Panc1 (cell line): ENCODE measurements around the gene PKNOX2. TPM values are rescaled to one million over a fixed set of nuclear protein-coding genes. Genes with fewer than 3 reads are reported as not detected.

Experiments used
- ATAC-seq: fragments of 200-7000 bp; cut with Tn5 transposase; 2 replicates; pipeline ENCODE4 v1.9.1; 2020; ENCODE audit warnings: mild to moderate bottlenecking, moderate library complexity
- BruUV-seq: library from RNA; stranded (reverse); fragments of 400-500 nt; replicated peaks from 2 replicates; lab custom pipeline; 2021; lab: Mats Ljungman, UMichigan
- CTCF ChIA-PET: fragments of 300-600 bp; sonication (Branson Sonifier 250); formaldehyde crosslinking; loops from one replicate; lab custom pipeline; 2022; ENCODE audit warnings: antibody characterized with exemption; lab: Charles Lee
- POLR2A ChIA-PET: fragments of 300-600 bp; sonication (Branson Sonifier 250); formaldehyde crosslinking; loops from one replicate; lab custom pipeline; 2022; ENCODE audit warnings: antibody characterized with exemption; lab: Charles Lee
- DNase-seq: peaks from one replicate; pipeline ENCODE4 v3.0.0-alpha.2; 2010; ENCODE audit warnings: low read depth, low spot score
- H3K27ac ChIP-seq: 2 replicates; pipeline ENCODE4 v1.5.1; 2011; ENCODE audit warnings: mild to moderate bottlenecking, low read length, inconsistent platforms
- H3K27me3 ChIP-seq: fragments of 200-500 bp; sonication (Bioruptor generic); 2 replicates; pipeline ENCODE4 v1.6.0; 2014; ENCODE audit warnings: low read length, inconsistent platforms; ENCODE audit not compliant: control insufficient read depth, insufficient read depth
- H3K36me3 ChIP-seq: fragments of 200-500 bp; sonication (Bioruptor generic); 2 replicates; pipeline ENCODE4 v1.5.1; 2014; ENCODE audit warnings: inconsistent platforms, mild to moderate bottlenecking, low read length, moderate library complexity; ENCODE audit not compliant: control insufficient read depth, insufficient read depth
- H3K4me1 ChIP-seq: 2 replicates; pipeline ENCODE4 v1.5.1; 2011; ENCODE audit warnings: inconsistent platforms, mild to moderate bottlenecking, low read length, moderate library complexity; ENCODE audit not compliant: control insufficient read depth, insufficient read depth
- H3K4me3 ChIP-seq, 2 experiments: 2 replicates each; pipeline ENCODE4 v1.5.1; 2011 to 2012; ENCODE audit warnings: low read depth in 2 of 2, low read length in 2 of 2, mild to moderate bottlenecking in 2 of 2, inconsistent platforms in 1 of 2, moderate library complexity in 1 of 2
- H3K9me3 ChIP-seq: fragments of 200-500 bp; sonication (Bioruptor generic); 2 replicates; pipeline ENCODE4 v1.5.1; 2014; ENCODE audit warnings: low read depth, mild to moderate bottlenecking, inconsistent platforms, low read length, moderate library complexity; ENCODE audit not compliant: control insufficient read depth, insufficient read depth
- POLR2AphosphoS5 ChIP-seq: IDR thresholded peaks from 2 replicates; pipeline ENCODE4 v1.6.1; 2012; ENCODE audit warnings: mild to moderate bottlenecking, low read depth, low read length, moderate library complexity
- SIN3A ChIP-seq: IDR thresholded peaks from 2 replicates; pipeline ENCODE4 v1.6.1; 2012; ENCODE audit warnings: low read depth, mild to moderate bottlenecking, low read length, moderate library complexity, borderline replicate concordance; ENCODE audit not compliant: insufficient read depth
- TCF7L2 ChIP-seq: IDR thresholded peaks from 2 replicates; pipeline ENCODE4 v1.6.1; 2011; ENCODE audit warnings: mild to moderate bottlenecking, low read depth, low read length, inconsistent platforms
- in situ Hi-C: cut with HindIII; loops from 2 replicates; pipeline ENCODE4 v1.10.0; 2016; ENCODE audit warnings: low sequenced_read_pairs, low pct_unique_long_range_greater_than_20kb
- intact Hi-C: fragments of 100-400 bp; cut with micrococcal nuclease; formaldehyde crosslinking; loops from one replicate; pipeline ENCODE4 v1.10.0; 2022; ENCODE audit not compliant: unreplicated experiment
- total RNA-seq: library from RNA; stranded (reverse); gene quantifications from one replicate; pipeline ENCODE4 v1.2.1, GENCODE V29; 2021; ENCODE audit not compliant: unreplicated experiment
- TF ChIP-seq, protein P1 (sequence below), 2 experiments: IDR thresholded peaks; 2 replicates each; pipeline ENCODE4 v1.6.1; 2011 to 2012; ENCODE audit warnings: low read depth in 2 of 2, control low read depth in 1 of 2, low read length in 1 of 2, mild to moderate bottlenecking in 1 of 2, moderate library complexity in 1 of 2; ENCODE audit not compliant: insufficient read depth in 1 of 2
- TF ChIP-seq, protein P2 (sequence below): fragments of 450-650 bp; IDR thresholded peaks from 2 replicates; pipeline ENCODE4 v1.5.1; 2017; ENCODE audit warnings: mild to moderate bottlenecking

The PKNOX2 gene
- total RNA-seq, 1 experiment from 2014 or later = not detected

DNA sequence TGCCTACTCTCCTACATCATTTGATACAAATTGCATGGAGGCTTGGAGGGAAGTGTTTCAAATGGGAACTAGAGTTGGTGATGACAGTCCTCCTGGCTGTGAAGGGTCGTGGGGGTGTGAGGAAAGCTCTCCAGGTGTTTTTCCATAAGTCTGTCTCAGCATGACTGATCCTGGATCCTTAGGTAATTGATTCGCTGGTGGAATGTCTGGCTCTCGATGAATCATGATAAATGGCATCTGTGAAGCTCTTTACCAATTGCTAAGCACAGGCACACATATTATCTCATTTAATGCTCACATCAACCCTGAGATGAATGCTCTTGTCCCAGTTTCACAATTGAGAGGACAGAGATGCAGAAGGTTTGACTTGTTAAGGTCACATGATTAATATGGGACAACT is 107.5 kb downstream of the PKNOX2 start:
- Histone ChIP-seq H3K27me3 (peaks cover 28% of the 10 kb centered on the region), H3K4me3 (no peak overlapping the region), H3K36me3 (no peaks in the 10 kb centered on the region), H3K4me1 (no peaks in the 10 kb centered on the region), H3K9me3 (no peaks in the 10 kb centered on the region), H3K27ac (no peak overlapping the region)
- ATAC-seq (no peak), DNase-seq (no peak)
- ChIA-PET CTCF (no interaction called here), POLR2A (no interaction called here)
- in situ Hi-C loops = no loop called here
- intact Hi-C loops = no loop called here
- no TSS peak for BruUV-seq
- TF ChIP-seq, protein P1, sequence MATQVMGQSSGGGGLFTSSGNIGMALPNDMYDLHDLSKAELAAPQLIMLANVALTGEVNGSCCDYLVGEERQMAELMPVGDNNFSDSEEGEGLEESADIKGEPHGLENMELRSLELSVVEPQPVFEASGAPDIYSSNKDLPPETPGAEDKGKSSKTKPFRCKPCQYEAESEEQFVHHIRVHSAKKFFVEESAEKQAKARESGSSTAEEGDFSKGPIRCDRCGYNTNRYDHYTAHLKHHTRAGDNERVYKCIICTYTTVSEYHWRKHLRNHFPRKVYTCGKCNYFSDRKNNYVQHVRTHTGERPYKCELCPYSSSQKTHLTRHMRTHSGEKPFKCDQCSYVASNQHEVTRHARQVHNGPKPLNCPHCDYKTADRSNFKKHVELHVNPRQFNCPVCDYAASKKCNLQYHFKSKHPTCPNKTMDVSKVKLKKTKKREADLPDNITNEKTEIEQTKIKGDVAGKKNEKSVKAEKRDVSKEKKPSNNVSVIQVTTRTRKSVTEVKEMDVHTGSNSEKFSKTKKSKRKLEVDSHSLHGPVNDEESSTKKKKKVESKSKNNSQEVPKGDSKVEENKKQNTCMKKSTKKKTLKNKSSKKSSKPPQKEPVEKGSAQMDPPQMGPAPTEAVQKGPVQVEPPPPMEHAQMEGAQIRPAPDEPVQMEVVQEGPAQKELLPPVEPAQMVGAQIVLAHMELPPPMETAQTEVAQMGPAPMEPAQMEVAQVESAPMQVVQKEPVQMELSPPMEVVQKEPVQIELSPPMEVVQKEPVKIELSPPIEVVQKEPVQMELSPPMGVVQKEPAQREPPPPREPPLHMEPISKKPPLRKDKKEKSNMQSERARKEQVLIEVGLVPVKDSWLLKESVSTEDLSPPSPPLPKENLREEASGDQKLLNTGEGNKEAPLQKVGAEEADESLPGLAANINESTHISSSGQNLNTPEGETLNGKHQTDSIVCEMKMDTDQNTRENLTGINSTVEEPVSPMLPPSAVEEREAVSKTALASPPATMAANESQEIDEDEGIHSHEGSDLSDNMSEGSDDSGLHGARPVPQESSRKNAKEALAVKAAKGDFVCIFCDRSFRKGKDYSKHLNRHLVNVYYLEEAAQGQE (IDR thresholded peaks at IDR 0.05; ENCODE audit: insufficient read depth in 1 of 2, low read depth in 2 of 2, low read length in 1 of 2) = no peak
- TF ChIP-seq SIN3A = no peak
- TF ChIP-seq, protein P2, sequence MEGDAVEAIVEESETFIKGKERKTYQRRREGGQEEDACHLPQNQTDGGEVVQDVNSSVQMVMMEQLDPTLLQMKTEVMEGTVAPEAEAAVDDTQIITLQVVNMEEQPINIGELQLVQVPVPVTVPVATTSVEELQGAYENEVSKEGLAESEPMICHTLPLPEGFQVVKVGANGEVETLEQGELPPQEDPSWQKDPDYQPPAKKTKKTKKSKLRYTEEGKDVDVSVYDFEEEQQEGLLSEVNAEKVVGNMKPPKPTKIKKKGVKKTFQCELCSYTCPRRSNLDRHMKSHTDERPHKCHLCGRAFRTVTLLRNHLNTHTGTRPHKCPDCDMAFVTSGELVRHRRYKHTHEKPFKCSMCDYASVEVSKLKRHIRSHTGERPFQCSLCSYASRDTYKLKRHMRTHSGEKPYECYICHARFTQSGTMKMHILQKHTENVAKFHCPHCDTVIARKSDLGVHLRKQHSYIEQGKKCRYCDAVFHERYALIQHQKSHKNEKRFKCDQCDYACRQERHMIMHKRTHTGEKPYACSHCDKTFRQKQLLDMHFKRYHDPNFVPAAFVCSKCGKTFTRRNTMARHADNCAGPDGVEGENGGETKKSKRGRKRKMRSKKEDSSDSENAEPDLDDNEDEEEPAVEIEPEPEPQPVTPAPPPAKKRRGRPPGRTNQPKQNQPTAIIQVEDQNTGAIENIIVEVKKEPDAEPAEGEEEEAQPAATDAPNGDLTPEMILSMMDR = no peak
- no peak for TF ChIP-seq POLR2AphosphoS5
- no peak for TF ChIP-seq TCF7L2

DNA sequence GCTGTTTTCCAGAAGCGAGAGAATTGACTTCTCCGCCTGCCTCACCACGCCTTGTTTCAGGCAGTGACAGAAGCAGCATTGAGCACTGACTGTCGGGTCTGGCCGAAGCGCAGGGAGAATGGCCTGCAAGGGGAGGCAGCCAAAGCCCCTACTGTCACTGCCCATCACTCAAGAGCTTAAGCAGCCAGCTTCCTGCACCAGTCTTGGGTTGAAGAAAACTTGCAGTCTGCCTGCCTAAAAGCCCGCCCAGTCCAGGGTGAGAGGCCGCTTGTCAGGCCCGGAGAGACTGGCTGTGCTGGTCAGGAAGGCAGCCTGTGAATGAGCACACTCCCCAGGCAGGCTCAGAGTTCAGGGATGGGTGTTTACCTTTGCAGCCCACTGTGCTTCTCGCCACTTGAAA is 108.3 kb downstream of the PKNOX2 start:
- TF ChIP-seq SIN3A (no peak), POLR2AphosphoS5 (no peak), TCF7L2 (no peak)
- ChIA-PET POLR2A (no interaction called here), CTCF (no interaction called here)
- no TSS peak for BruUV-seq
- H3K27me3 ChIP-seq = peaks cover 30% of the 10 kb centered on the region
- no peaks in the 10 kb centered on the region for H3K4me1 ChIP-seq
- DNase-seq = no peak
- 0 out of 2 replicates have a peak, but pooled peaks have one; percentile 56 for ATAC-seq
- intact Hi-C loops (no loop called here), in situ Hi-C loops (no loop called here)
- H3K36me3 ChIP-seq = no peaks in the 10 kb centered on the region
- H3K9me3 ChIP-seq = no peaks in the 10 kb centered on the region
- H3K27ac ChIP-seq = no peak overlapping the region
- no peak overlapping the region for H3K4me3 ChIP-seq

DNA sequence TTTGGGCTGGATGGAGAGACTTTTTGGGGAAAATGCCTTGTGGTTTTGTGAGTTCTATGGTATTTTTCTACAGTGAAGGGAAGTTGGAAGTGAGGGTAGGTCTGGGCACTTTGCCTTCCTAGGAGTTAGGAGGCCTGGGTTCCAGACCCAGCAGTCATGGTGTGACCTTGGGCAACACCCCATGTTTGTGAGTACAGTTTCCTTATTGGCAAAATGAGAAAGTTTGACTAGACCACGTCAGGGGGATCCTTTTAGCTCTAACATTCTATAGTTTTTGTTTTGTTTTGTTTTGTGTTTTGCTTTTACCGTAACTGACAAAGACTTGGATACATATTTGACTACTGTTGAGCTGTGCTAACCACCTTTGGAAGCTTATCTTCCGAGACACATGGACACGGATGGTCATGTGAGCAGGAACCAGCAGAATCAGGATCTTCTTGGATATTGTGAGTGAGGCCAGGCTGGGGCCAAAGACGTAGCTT is 109.0 kb downstream of the PKNOX2 start:
- Histone ChIP-seq H3K4me3 (no peak overlapping the region), H3K36me3 (no peaks in the 10 kb centered on the region), H3K9me3 (no peaks in the 10 kb centered on the region), H3K27ac (no peak overlapping the region), H3K4me1 (no peaks in the 10 kb centered on the region), H3K27me3 (peaks cover 30% of the 10 kb centered on the region)
- intact Hi-C loops = no loop called here
- BruUV-seq = no TSS peak
- DNase-seq = no peak
- in situ Hi-C loops = no loop called here
- no peak for ATAC-seq
- ChIA-PET CTCF (no interaction called here), POLR2A (no interaction called here)
- TF ChIP-seq, protein P1 (IDR thresholded peaks at IDR 0.05; ENCODE audit: insufficient read depth in 1 of 2, low read depth in 2 of 2, low read length in 1 of 2) = no peak
- TF ChIP-seq SIN3A = no peak
- no peak for TF ChIP-seq POLR2AphosphoS5
- TF ChIP-seq, protein P2 = no peak
- no peak for TF ChIP-seq TCF7L2
